Measurements from ENCODE around the gene MS4A4A.
A peak's percentile ranks its signal among the peaks of the same experiment; 100 is the strongest.

- TF ChIP-seq, protein P1, sequence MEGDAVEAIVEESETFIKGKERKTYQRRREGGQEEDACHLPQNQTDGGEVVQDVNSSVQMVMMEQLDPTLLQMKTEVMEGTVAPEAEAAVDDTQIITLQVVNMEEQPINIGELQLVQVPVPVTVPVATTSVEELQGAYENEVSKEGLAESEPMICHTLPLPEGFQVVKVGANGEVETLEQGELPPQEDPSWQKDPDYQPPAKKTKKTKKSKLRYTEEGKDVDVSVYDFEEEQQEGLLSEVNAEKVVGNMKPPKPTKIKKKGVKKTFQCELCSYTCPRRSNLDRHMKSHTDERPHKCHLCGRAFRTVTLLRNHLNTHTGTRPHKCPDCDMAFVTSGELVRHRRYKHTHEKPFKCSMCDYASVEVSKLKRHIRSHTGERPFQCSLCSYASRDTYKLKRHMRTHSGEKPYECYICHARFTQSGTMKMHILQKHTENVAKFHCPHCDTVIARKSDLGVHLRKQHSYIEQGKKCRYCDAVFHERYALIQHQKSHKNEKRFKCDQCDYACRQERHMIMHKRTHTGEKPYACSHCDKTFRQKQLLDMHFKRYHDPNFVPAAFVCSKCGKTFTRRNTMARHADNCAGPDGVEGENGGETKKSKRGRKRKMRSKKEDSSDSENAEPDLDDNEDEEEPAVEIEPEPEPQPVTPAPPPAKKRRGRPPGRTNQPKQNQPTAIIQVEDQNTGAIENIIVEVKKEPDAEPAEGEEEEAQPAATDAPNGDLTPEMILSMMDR (conservative IDR thresholded peaks at IDR 0.05; ENCODE audit: low read depth, low read length) = peak; percentile 61
- TF ChIP-seq RCOR1 (IDR thresholded peaks at IDR 0.05; ENCODE audit: insufficient replicate concordance, low read length) = no peak
- TF ChIP-seq POLR2A (IDR thresholded peaks at IDR 0.05; ENCODE audit: low read depth, low read length) = no peak
- peak; percentile 44 for TF ChIP-seq RAD21 (IDR thresholded peaks at IDR 0.05; ENCODE audit: low read length)
- TF ChIP-seq ELK1 (IDR thresholded peaks at IDR 0.05; ENCODE audit: borderline replicate concordance, low read depth, low read length) = no peak
Observed at GRCh38 chr11:60265373-60266214, 14.9 kb upstream of the MS4A4A start.

Measured in IMR-90 (cell line).